Fibroblast of skin of back (primary cell): ENCODE data around the gene BAG3.
"Not testable (repeated sequence)": the region's sequence is repeated elsewhere in the genome, so short reads cannot be mapped to it uniquely, and the experiment has no call there.

Source experiments
- DNase-seq: peaks from one replicate; pipeline ENCODE4 v3.0.0-alpha.2; 2013

BAG3 gene

DNA sequence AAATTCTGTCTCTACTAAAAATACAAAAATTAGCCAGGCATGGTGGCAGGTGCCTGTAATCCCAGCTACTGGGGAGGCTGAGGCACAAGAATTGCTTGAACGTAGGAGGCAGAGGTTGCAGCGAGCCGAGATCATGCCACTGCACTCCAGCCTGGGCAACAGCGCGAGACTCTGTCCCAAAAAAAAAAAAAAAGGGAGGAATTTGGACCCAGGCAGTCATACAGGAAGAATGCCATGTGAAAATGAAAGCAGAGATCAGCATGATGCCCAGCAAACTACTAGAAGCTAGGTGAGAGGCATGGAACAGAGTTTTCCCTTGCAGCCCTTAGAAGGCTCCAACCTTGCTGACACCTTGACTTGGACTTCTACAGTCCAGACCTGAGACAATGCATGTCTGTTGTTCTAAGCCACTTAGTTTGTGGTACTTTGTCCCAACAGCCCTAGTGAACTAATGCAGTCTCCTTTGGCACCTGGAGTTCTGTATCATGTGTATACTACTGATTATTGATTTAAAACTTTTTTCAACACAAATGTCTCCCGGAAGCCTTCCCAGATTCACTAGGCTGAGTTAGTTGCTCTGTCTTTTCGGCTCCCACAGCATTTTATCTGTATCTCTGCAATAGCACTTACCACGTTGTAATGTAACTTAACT is 10.2 kb upstream of the BAG3 start:
- no peak for DNase-seq

DNA sequence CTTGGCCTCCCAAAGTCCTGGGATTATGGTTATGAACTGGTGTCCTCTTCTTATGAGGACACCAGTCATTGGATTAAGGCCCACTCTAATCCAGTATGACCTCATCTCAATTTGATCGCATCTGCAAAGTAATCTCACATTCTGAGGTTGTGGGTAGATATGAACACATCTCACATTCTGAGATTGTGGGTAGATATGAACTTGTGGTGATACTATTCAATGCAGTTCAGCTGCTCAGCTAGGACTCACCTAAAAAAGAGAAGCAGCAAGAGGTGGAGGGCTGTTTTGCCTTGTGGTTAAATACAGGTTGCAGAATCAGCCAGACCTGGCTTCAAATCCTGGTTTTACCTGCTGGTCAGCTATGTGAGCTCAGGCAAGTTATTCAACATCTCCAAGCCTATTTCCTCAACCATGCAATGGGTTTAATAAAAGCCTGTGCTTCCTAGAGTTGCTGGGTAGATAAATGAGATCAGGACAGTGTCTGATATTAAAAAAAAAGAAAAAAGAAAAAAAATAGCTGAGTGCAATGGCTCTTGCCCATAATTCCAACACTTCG is 8.5 kb upstream of the BAG3 start:
- DNase-seq, result no peak

DNA sequence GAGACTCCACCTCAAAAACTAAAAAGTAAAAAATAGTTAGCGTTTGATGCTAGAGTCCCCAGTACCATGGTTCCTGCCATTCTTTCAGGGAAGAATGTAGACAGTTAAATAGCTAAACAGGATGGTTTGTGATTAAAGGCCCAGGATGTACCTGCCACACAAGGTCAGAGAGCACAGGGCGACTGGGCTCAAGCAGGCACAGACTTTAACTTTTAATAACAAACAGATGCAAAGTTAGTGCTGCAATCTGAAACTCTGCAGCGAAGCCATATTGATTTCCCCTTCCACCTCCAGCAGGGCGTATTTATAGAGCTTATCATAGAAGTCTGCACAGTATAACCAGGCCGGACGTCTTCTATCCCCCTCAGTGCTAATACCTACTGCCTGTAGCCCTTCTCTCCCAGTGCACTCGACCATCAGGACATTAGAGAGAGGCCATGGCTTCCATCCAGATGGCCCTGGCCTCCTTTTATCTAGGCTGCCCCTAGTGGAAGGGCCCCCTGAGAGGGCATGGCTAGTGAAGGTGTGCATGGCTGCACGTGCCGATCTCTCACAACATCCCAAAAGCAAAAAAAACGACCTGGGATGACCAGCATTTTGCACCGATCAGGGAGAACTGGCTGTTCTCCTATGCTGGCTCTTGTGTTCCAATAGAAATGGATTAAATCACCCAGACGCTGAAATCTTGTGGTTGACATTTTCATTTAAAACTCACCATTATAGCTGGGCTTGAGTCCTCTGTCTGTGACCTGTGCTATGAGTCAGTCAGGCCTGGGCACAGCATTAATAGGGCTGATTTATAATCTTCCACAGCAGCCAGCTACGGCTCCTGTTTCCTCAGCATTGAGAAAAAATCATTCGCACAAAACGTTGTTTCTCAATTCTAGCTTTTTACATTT is 7.6 kb upstream of the BAG3 start:
- DNase-seq, result no peak

DNA sequence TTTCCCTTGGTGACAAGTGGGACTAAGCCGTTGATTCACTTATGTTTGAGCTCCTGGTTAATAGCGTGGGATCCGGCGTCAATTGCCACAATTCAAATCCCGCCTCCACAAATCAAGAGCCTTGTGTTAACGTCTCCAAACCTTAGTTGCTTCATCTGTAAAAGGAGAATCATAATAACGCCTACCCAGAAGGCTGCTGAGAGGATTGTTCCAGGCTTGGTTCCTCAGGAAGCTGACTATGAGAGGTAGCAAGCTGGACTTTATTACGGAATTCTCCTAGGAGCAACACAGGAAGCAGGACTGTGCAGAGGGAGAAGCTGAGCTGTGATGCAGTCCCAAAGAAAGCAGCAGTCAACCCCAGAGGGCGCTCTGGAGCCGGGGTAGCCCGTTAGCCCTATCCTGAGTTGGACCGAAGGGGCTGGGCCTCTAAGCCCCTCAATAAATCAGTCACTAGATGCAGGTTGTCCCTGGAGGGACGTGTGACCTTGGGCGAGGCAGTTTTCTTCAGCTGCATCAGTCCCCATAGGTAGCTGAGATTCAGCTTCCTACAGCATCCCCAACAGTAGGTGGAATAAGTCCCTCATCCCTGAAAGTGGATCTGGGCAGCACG is 6.9 kb upstream of the BAG3 start:
- DNase-seq, result no peak

DNA sequence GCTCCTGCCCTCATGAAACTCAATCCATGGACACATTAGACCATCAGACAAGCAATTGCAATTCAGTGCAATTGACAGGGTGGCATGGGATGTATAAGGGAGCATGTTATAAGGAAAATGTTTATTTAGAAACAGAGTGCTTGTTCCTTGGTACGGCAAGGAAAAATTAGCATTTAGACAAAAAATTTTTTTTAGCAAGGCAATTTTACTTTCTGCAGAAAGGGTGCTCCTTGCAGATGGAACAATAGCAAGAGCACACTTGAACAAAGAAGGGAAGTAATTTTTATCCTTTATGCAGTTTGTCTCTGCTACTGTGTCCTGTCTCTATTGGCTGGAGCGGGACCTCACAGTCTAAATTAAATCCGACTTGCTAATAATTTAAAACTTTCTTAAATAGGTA is 6.2 kb upstream of the BAG3 start:
- DNase-seq, result no peak

DNA sequence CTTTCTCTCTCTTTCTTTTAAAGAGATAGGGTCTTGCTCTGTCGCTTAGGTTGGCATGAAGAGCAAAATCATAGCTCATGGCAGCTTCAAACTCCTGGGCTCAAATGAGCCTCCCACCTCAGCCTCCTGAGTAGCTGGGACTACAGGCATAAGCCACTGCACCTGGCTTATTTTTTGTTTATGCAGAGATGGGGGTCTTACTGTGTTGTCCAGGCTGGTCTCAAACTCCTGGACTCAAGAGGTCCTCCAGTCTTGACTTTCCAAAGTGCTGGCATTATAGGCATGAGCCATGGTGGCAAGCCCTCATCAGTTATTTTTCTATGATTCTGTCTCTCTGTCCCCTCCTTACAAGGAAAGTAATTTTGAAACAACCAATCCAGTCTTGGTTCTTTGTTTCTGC is 1.1 kb upstream of the BAG3 start:
- DNase-seq, result no peak

DNA sequence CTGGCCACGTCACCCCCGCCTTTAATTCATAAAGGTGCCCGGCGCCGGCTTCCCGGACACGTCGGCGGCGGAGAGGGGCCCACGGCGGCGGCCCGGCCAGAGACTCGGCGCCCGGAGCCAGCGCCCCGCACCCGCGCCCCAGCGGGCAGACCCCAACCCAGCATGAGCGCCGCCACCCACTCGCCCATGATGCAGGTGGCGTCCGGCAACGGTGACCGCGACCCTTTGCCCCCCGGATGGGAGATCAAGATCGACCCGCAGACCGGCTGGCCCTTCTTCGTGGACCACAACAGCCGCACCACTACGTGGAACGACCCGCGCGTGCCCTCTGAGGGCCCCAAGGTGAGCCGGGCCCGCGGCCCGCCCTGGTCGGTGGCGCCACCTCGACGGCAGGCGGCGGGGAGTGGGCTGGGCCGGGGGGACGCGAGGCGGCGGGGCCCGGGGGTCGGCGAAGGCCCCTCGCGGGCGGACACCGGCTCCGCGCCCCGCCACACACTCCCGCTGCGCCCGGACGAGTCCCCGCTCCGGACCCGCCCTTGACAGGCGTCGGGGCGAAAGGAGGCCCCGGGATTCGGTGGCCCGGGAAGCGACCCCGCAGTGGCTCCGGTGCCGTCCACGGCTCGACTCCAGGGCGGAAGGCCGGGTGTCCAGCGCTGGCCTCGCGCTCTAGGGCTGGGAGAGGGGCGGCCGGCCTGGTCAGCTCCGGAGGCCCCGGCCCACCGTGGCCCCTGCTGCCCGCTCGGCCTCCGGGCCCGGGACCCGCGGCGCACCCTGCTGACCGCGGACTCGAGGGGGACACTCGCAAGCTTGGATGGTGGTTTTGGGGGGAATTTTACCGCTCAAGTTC is 557 bp downstream of the BAG3 start:
- peak; percentile 7 for DNase-seq

DNA sequence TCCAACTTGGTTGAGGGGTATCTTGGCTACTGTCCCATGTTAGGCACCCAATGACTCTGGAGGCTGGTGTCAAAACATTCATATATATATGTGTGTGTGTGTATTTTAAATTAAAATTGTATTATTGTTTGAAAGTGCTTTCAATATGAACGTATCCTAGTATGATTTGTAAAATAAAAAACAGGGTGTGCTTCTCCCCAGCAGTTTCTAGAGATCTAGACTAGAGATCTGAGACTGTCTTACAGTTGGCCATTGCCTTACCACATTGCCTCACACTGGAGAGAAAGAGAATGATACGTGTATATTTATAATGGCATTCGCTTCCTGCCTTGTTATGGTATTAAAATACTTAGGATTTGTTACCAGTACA is 1.2 kb downstream of the BAG3 start:
- peak; percentile 78 for DNase-seq

DNA sequence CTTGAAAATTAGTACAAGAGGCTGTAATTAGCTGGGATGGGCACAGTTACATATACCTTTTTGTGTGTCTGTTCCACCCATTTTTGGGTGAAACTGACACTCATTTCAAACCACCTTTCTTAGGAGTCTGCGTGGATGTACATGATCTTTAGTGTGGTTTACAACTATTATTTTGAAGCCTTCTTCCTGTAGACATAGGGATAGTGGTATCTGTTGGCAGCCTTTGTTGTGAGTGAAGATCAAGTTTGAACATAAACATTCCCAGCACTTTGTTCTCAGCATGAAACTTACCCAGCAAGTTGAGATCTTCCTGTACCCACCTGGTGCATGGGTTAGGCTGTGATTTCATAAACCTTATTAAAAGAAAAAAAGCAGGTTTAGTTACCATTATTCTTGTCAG is 2.0 kb downstream of the BAG3 start:
- no peak for DNase-seq

DNA sequence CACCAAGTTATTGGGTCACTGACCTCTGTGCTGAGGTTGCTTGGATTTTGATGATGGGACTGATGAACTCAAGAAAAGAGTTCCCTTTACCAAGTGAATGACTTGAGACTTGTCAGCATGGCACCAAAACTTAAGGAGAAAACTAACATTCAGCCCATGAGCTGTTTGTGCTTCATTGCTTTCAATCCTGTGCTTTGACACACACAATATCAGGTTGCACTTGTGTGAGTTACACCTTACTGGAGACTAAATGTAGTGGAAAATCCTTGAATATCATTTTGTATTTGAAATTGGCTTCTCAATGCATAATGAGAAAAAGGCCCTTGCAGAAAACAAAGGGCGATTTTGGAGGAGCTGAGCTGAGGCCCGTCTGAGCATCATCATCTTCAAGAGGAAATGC is 2.7 kb downstream of the BAG3 start:
- DNase-seq, result no peak

DNA sequence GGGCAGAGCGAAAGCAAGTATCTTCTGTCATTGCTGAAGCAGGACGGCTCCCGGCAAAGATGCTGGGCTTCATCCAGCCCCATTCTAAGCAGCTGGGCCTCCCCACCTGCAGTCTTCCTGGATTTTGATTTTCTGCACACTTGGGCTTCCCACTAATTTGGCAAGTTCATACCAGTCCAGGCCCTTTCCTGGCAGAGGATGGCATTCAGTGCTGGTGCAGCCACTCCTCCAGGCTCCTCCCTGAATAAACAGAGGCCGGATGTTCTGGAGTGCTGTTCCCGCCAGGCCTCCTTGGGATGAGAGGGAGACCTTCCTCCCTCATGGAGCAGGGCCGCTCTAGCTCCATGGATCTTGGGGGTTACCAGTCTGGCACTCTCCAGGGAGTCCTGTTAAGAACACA is 3.4 kb downstream of the BAG3 start:
- DNase-seq, result peak; percentile 32

DNA sequence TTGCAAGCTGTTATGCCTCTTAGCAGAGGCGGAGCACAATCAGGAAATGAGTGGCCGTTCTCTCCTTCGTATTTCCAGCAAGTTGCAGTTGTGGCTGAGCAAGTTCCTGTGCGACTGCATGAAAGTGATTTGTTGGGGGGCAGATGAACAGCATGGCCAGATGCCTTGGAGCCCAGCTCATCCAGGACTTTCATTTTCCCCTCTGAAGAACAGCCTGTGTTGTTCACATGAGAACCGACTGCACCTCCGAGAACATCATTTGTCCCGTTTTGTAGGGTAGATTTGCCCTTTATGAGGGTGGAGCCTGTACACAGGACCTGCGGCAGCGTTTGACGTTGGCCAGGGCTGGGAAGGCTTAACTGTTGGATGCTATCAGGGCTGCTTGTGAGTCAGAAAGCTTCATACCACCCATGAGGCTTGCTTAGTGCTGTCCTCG is 4.4 kb downstream of the BAG3 start:
- peak; percentile 38 for DNase-seq

DNA sequence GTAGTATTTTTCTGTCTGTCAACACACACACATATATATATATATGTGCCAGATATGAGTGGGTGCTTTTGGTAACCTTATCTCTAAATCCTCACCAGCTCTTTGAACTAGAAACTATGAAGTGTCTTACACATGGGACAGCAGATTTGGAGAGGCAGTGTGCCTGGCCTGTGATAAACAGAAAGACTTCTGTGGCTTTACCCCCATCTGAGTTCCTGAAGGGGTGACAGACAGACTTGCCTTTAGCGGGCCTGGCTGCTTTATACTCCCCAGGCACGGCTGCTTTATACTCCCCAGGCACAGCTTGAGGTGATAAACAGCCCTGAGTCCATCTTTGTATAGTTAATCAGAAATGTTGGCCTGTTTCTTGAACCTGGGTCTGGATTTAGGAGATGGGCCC is 5.6 kb downstream of the BAG3 start:
- DNase-seq, result no peak

DNA sequence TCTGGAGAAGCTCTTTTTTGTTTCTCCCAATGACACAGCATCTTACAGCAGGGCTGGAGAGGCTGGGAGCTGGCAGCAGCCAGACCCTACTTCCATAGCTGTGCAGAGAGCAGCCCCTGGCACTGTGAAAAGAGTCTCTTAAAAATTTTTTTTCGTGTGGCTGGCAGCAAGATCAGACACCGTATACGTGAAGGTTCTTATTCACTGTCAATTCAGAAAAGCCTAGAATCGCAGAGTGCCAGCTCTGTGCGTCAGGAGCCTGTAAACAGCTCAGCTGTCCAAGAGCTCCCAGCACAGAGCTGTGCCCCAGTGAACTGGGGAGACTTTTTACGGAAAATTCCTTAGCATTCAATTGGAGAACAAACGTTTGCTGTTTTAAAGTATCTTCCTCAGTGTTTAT is 6.5 kb downstream of the BAG3 start:
- DNase-seq, result no peak

DNA sequence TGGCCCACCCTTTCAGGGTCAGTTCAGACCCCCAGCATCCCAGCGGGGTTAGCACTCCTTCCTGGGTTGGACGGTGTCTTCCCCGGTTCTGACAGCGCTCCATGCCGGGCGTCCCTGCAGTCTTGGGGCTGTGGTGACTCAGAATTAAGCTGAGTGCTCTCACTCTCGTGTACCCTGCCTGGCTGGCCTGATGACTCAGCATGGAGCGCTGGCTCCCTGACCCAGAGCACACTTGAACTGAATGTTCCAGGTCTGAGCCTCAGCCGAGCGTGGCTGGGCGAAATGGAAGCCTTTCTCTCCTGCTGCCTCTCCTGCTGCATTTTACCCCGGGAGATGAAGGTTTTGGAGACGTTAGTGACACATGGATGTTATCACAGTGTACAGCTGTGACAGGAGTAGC is 7.1 kb downstream of the BAG3 start:
- DNase-seq, result peak; percentile 91

DNA sequence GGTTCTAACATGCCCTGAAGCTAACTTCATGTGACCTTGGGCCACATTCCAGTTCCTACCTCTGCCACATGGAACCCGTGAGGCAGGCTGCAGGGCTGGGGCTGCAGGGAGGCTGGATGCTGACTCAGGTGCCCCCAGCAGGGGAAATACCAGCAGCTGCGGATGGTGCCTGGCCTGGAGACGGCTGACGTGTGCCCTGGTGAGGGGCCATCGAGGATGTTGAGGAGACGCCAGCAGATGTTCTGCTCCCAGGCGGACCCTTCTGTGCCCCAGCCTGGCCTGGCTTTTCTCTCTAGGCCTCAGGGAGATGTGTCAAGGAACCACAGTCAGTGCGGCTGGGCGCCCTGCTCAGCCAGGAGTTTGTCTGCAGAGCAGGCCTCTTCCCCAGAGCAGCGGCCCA is 8.8 kb downstream of the BAG3 start:
- no peak for DNase-seq

DNA sequence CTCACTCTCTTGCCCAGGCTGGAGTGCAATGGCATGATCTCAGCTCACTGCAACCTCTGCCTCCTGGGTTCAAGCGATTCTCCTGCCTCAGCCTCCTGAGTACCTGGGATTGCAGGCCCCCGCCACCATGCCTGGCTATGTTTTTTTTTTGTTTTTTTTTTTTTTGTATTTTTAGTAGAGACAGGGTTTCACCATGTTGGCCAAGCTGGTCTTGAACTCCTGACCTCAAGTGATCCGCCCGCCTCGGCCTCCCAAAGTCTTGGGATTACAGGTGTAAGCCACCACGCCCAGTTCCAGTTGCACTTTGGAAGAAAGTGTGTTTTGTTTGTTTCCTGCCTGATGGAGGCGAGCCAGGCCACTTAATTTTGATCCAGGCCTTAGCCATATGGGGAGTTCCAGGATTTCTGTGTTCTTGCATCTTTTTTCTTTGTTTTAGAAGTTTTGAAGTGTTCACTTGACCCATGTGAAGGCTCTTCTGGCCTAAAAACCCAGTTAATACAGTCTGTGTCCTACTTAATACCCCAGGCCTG is 11.0 kb downstream of the BAG3 start:
- DNase-seq, result not testable (repeated sequence)

DNA sequence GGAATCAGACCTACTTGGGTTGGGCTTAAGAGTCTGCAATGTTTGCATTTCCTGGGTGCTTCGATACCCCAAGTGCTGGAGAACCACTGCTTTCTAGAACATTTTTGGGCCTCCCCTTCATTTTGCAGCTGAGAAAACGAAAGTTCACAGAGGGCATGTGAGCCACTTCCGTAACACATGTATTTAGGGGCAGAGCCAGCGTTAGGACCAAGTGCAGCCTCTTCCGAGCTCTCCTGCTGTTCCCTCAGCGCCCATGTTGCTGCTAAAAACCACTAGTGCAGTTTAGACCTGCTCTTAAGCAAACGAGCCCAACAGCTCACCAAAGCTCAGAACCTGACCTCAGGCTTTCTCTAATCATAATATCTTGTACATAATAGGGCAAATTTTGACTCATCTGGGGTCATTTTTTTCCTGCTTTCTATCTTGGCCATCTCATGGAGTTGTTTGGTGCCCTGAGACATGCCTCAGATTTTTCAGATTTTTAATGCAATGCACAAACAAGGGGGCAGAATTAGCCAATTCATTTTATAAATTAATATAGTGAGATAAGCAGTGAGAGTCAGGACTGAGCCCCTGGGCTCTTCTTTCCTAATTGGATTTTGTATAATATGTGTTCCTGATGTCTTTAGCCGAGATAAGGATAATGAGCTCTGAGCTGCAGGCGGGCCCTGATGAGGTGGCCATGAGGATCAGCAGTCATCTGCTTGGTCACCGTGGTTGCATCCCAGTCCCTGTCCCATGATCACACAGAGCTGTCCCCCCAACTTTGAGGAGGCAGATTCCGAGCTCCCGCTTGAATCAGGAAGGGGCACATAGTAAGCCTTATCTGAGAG is 12.9 kb downstream of the BAG3 start:
- peak; percentile 28 for DNase-seq

DNA sequence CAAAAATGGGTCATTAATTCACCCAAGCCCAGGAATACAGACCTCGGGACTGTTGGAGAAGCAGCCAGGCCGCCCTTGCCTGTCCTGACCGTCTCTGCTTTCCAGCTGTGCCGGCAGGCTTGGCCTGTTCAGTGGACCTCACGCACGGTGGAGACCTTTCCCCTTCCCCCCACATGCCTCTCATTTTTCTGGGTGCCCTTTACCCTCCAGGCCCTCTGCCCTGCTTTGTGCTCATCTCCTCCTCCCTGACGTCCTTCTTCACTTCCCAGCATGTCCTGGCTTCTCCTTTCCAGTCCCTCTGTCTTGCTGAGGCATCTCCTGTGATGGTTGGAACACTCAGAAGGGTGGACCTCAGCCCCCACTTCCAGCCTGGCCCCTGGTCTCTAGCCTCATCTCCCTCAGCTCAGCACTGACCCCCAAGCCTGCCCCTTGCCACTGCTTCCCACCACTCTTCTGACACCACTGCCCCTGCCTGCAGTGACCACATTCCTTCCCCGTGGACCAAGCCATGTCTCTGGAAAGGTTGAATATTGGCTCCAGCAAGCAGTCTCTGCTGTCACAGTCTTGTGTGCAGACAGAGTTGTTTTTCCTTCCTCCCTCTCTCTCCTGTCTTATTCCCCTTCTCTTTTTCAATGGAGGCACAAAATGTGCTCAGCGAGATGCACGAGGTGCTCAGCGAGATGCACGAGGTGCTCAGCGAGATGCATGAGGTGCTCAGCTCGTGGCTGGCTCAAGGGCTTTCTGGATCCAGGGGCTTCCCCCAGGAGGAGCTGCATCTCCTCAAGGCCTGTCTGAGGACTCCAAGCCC is 14.9 kb downstream of the BAG3 start:
- DNase-seq, result no peak

DNA sequence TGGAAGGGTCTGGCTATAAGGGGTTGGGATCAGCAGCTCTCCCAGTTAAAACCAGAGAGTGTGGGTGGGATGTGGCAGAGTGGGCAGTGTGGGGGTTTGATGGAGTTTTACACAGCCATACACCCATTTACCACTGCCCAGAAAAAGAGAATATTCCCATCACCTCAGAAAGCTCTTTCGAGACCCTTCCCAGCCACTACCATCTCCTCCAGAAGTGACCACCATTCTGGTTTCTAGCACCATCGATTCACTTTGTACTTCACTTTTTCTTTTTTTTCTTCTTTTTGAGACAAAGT is 15.5 kb downstream of the BAG3 start:
- no peak for DNase-seq
